ENCODE results near the gene DDX1.
"Not testable (repeated sequence)": the region's sequence is repeated elsewhere in the genome, so short reads cannot be mapped to it uniquely, and the experiment has no call there.

DDX1 gene

GRCh38 chr2:15596968-15597367 lies 5.3 kb downstream of the DDX1 start:
- DNase-seq: no peak

- DNase-seq: no peak
Observed at GRCh38 chr2:15599994-15600393, 8.3 kb downstream of the DDX1 start.

GRCh38 chr2:15601681-15602080 lies 10.0 kb downstream of the DDX1 start:
- DNase-seq: no peak

- no peak for DNase-seq
Observed at GRCh38 chr2:15602393-15602792, 10.7 kb downstream of the DDX1 start.

- DNase-seq: no peak
Observed at GRCh38 chr2:15603044-15603765, 11.5 kb downstream of the DDX1 start.

- DNase-seq: no peak
Observed at GRCh38 chr2:15603948-15604347, 12.3 kb downstream of the DDX1 start.

GRCh38 chr2:15605721-15606120 lies 14.1 kb downstream of the DDX1 start:
- no peak for DNase-seq

GRCh38 chr2:15606481-15607441 lies 15.1 kb downstream of the DDX1 start:
- DNase-seq: no peak

GRCh38 chr2:15607709-15608391 lies 16.2 kb downstream of the DDX1 start:
- DNase-seq: no peak

GRCh38 chr2:15608392-15608761 lies 16.7 kb downstream of the DDX1 start:
- no peak for DNase-seq

GRCh38 chr2:15609341-15610042 lies 17.8 kb downstream of the DDX1 start:
- no peak for DNase-seq

GRCh38 chr2:15610430-15610952 lies 18.8 kb downstream of the DDX1 start:
- DNase-seq: no peak

GRCh38 chr2:15612101-15612500 lies 20.4 kb downstream of the DDX1 start:
- not testable (repeated sequence) for DNase-seq

GRCh38 chr2:15613736-15614429 lies 22.2 kb downstream of the DDX1 start:
- no peak for DNase-seq

GRCh38 chr2:15614545-15615300 lies 23.1 kb downstream of the DDX1 start:
- DNase-seq: no peak

- no peak for DNase-seq
Observed at GRCh38 chr2:15615301-15615920, 23.7 kb downstream of the DDX1 start.

- no peak for DNase-seq
Observed at GRCh38 chr2:15616429-15616828, 24.8 kb downstream of the DDX1 start.

- no peak for DNase-seq
Observed at GRCh38 chr2:15616850-15617777, 25.4 kb downstream of the DDX1 start.

GRCh38 chr2:15617778-15618448 lies 26.2 kb downstream of the DDX1 start:
- DNase-seq: no peak

Measured in HCEC 1CT (cell line).